NCI-H82 (cell line): ENCODE measurements around the gene BAG2.

ENCODE experiments used
- DNase-seq: peaks from one replicate; lab custom pipeline; 2025; lab: John Stamatoyannopoulos, UW

The BAG2 gene

DNA sequence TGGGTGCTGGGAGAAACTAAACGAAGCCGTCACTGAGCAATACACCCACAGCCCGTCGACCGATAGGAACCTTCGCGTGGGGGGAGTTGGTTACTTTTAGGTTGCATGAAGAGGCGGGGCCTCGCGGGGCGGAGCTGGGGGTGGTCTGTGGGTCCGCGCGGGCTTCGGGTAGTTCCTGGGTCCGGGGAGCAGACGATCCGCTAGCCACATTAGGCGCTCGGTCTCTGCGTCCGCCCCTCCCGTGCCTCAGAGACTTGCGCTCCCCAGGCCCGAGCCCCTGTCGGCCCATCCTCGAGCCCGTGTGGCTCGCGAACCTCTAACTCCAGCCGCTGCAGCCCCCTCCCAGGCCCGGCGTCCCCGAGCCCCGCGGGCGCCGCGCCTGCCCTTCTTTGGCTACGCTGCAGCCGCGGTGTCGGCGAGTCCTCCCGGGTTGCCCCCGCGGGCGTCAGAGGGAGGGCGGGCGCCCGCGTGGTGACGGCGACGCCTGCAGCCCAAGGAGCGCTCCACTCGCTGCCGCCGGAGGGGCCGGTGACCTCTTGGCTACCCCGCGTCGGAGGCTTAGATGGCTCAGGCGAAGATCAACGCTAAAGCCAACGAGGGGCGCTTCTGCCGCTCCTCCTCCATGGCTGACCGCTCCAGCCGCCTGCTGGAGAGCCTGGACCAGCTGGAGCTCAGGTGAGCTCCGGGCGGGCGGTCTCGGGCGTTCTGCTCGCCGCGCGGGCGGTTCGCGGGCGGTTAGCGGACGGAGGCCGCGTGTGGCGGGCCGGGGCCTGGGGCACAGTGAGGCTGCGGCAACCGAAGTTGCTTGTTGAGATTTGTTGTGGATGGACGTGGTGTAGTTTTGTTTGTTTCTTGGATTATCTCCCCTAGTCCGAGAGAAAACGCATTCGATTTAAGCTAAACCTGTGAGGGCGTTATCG is at the start of gene BAG2:
Gene BAG2 (plus strand): TSS at position 191 of the 920 bp plus-strand sequence. CDS start 372 bp downstream, at position 563.
- peak; percentile 92 for DNase-seq

- DNase-seq, result no peak
Observed at GRCh38 chr6:57123111-57123510, 49.0 kb upstream of the BAG2 start.

- DNase-seq, result no peak
Observed at GRCh38 chr6:57127763-57128162, 44.4 kb upstream of the BAG2 start.

GRCh38 chr6:57130661-57131177 is 41.4 kb upstream of the BAG2 start:
- DNase-seq, result no peak

DNA sequence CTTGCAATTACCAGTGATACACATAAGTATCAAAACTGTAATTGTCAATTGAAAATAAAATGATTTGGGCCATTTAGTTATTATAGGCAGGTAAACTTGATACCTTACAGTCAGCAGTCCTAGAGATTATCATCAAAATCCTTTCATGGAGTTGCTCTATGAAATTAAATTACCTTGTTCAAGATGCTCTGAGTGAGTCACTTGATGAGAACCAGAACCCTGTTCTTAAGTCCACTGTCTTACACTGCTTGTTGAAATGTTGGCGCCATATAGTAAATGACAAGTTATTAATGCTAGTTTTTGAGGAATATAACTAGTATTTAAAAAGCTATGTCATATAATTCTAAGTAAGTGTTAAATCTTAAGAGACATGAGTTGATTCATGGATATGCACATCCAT is 37.2 kb upstream of the BAG2 start:
- DNase-seq, result no peak

DNA sequence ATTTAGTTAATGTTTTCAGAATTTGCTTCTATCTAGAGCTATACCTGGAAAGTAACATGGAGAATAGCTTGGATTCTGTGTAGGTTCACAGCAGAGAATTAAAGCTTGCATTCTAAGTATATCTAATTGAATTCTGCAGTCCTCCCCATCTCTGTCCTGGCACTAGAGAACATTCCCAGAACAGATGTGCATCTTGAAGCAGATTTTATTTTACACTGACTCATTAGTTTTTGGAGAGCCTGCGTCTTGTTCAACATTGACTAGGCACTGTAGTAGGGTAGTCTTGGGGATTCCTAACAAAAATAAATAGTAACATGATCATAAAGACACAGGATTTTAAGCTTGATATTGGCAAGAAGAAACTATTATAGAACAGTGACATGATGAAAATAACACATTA is 36.2 kb upstream of the BAG2 start:
- DNase-seq, result no peak

DNA sequence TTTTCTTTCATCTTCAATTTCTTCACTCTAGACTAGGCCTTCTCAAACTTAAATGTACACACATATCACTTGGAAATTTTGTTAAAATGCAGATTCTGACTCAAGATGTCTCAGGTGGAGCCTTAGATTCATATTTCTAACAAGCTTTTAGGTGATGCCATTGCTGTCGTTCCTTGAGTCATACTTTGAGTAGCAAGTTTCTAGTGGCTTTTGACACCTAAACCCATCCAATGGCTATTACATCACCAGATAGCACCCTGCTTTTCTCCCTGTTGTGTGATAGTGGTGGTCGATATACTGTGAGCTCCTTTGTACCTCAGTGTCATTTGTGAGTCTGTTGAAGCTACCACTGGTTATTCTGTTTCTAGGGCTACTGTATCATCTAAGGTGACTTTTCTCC is 34.8 kb upstream of the BAG2 start:
- DNase-seq, result no peak

- DNase-seq, result no peak
Observed at GRCh38 chr6:57138026-57138425, 34.1 kb upstream of the BAG2 start.

DNA sequence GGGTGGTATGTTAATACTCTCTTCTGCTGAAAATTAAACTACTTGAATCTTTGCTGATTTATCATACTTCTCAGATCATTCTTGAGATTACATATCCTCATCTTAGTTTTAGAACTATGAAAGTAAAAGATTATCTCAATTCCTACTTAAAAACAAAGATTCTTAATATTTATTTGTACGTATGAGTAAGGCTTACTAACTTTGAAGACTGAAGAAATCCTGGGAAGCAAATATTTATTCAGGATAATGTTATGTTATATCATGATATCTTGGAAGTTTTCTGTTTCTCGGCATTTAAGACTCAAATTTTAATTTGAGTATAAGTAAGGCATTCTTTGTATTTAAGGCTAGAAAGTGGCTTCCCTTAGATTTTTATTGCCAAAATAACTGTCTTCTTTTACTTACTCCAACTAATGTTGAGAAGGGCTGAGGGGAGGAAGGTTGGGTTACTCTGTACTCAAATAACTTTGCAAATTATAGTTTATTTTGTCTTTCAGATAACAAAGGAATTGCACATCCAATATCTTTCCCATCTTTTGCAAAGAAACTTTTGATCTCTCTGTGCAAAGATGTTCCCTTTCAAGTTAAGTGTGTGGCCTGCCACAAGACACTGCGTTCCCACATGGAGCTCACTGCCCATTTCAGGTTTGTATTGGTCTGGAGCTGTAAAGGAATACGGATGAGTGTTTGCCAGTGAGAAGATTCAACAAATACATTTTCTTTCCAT is 30.5 kb upstream of the BAG2 start:
- no peak for DNase-seq

DNA sequence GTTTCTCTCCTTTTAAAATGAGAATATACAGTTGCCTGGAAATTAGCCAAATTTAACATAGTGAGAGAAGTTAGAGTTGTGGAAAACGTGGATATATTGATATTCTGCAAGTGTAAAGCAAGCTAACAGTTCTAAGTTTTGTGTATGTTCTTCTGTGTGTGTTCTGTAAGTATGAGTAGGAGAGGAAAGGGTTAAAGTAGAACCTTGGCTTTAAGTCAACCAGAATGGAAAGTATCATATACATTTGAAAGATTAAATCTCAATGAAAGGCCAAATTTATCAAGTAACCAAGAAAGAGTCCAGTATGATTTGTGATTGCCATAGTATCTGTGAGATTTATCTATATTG is 30.0 kb upstream of the BAG2 start:
- no peak for DNase-seq

DNA sequence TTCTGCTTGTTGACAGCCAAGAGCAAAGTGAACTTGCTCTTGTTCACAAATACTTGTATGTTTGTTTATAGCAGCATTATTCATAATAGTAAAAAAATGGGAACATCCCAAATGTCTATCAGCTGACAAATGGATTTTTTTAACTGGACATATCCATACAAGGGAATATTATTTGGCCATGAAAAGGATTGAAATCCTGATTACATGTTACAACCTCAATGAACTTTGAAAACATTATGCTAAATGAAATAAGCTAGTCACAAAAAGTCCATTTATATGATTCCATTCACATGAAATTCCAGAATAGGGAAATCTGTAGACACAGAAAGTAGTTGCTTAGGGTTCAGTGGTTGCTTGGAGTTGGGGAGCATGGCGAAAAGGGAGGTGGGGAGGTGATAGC is 28.4 kb upstream of the BAG2 start:
- DNase-seq, result no peak

DNA sequence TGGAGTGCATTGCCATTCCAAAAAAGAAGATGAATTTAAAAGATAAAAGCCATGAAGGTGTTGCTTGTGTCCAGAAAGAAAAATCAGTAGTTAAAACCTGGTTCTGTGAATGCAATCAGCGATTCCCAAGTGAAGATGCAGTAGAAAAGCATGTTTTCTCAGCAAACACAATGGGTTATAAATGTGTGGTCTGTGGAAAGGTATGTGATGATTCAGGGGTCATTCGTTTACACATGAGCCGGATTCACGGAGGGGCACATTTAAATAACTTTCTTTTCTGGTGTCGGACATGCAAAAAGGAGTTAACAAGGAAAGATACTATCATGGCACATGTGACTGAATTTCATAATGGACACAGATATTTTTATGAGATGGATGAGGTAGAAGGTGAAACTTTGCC is 24.7 kb upstream of the BAG2 start:
- no peak for DNase-seq

DNA sequence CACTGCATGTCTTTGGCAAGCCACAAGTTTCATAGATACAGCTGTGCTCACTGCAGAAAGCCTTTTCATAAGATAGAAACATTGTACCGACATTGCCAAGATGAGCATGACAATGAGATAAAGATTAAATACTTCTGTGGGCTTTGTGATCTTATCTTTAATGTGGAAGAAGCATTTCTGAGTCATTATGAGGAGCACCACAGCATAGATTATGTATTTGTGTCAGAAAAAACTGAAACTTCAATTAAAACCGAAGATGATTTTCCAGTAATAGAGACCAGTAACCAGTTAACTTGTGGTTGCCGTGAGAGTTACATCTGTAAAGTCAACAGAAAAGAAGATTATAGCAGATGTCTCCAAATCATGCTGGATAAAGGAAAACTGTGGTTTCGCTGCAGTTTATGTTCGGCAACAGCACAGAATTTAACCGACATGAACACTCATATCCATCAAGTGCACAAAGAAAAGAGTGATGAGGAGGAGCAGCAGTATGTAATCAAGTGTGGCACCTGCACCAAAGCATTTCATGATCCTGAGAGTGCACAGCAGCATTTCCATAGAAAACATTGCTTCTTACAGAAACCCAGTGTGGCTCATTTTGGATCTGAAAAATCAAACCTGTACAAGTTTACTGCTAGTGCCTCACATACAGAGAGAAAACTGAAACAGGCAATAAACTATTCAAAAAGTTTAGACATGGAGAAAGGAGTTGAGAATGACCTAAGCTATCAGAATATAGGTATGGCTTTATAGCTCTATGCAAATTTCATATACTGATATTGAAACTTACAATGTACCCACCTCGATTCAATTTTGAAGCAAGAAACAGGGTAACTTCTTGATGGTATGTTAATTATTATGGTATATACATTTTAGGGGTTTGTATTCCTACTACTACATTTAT is 23.9 kb upstream of the BAG2 start:
- no peak for DNase-seq

DNA sequence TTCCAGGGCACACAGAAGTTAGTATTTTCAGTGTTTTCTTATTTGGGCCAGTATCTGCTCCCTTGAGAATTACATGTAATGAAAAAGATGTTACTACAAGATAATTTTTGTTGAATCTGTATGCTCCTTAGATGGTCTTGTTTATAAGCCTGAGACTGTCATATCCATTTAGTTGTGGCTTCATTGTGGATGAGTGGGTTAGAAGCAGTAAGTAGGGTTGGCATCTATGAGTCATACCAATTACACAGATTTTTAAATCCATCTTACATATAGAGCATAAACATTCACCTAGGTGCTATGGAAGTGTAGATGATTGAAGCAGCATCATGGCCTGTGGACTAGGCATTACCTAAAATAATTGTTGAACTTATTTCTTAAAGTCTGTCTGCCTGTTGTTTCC is 13.5 kb upstream of the BAG2 start:
- DNase-seq, result no peak

DNA sequence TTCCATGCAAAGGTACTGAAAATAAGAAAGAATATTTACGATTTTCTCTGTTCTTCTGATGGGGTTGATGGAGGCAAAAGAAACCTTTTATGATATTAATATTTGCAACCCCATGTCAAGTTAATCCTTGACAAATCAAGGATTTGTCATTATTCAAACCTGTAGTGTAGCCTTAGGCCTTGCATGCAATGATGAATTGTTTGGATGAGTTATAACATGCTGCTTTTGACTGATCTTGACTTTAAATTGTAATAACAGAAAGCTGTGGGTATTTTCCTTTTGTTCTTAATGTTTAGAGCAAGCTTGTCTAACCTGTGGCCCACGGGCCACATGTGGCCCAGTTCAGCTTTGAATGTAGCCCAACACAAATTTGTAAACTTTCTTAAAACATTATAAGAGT is 13.0 kb upstream of the BAG2 start:
- DNase-seq, result no peak

DNA sequence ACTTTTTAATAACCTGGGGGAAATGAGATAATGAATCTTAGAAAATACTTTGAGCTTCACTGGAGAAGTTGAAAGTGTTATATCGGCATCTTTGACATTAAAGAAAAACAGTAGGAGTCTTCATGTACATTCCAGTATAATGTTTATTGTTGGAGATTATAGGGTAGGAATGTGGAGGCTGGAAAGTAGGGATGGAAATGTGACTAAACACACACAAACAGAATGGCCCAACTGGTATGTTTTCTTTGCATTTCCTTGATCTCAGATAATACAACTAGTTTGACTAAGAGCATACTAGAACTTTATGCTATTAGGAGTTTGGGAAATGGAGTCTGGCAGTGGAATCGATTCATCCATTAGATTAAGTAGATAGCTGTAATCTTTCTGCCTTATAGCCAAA is 10.1 kb upstream of the BAG2 start:
- no peak for DNase-seq

DNA sequence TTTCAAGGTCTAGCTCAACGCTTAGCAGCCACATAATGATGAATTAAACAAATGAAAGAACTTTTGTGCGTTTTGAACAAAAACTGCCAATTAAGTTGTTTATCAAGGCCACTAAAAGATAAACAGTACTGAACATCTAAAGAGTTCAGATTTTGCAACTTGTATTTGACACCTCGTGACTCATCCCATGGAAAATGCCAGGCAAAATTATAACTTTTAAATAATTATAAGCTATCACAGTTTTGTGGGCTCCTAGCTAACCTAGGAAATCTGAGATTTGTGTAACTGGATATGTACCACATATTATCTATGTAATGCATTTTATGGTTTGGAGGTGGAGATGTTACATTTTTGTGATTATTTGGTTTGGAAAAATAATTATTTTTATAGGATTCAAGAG is 9.6 kb upstream of the BAG2 start:
- no peak for DNase-seq

GRCh38 chr6:57163956-57164355 is 8.2 kb upstream of the BAG2 start:
- DNase-seq, result no peak

GRCh38 chr6:57165080-57165479 is 7.0 kb upstream of the BAG2 start:
- DNase-seq, result no peak

DNA sequence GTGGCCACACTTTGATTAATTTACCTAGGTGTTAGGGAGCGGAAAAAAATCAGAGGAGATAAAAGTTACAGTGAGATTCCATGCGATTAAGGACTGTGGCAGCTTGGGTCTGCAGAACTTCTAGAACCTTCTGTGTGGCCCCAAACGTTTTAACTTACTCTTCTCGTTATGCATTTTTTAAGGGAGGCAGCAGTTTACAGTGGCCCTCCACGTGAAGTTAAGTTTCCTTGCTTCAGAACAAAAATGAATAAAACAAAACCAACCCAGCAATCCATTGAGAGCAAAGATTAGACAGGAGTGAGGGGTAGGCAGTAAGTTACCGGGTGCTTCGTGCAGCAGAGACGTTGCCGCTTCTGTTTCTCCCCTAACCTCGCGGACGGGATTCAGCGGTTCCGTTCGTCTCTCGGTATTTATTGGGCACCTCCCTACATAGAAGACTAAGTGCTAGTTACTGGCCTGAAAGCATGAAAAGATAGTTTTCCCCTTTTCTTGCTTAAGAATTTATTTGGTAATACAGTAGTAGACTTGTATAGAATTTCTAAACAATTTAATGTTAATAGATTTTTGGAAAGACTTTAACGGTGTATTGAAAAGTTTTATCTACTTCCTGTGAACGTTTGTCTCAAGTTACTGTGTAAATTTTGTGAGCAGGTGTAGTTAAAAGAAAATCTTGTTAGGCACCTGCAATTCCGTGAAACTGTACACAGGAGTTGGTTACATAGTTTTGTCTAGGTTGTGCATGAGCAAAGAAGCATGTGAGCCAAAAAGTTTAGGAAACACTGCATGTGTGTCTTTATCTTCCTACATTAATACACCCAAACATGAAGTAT is 1.1 kb downstream of the BAG2 start:
- peak; percentile 56 for DNase-seq

- peak; percentile 39 for DNase-seq
Observed at GRCh38 chr6:57173886-57174510, 1.9 kb downstream of the BAG2 start.
